H4 (cell line): Measurements from ENCODE around the gene ESRRG. TPM values are rescaled to one million over a fixed set of nuclear protein-coding genes. Genes with fewer than 3 reads are reported as not detected.

Source experiments
- DNase-seq: peaks from one replicate; pipeline ENCODE4 v3.0.0-alpha.2; 2015; ENCODE audit warnings: low spot score
- total RNA-seq: library from RNA; depleted of rRNA; stranded (reverse); fragments of >200 nt; shearing (Covaris generic); gene quantifications from 2 replicates; pipeline ENCODE4 v1.2.3, GENCODE V29; 2014

The ESRRG gene
- total RNA-seq, 1 experiment from 2014 or later, result 0.72 TPM

DNA sequence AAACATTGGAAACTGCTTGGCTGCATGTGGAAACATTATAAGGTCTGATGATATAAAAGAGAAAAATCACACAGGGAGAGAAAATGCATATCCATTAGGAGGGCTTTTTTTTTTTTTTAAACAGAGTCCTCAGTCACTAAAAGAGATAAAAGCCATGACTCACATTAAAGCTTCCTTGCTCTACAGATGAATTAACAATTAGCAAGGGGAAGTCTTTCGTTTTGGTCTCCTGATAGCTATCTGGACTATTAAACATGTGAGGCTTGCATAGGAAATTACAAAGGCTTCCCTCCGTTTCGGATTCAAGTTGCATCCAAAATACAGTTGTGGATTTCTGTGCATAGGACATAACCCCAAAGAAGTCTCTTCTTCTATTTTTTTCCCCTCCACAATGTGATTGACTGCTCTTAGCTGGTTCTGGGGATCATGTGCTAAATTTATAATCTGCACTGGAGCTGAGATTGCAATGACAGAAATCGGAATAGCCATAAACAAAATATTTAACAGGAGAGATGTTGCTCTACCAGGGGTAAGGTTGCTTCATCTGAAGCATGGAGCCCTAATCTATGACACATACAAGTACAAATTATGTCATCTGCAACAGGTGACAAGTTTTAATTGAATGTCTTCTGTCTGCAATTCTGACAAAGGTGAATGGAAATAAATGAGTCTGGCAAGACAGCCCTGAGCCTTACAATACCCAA is 146.8 kb downstream of the ESRRG start:
- no peak for DNase-seq

DNA sequence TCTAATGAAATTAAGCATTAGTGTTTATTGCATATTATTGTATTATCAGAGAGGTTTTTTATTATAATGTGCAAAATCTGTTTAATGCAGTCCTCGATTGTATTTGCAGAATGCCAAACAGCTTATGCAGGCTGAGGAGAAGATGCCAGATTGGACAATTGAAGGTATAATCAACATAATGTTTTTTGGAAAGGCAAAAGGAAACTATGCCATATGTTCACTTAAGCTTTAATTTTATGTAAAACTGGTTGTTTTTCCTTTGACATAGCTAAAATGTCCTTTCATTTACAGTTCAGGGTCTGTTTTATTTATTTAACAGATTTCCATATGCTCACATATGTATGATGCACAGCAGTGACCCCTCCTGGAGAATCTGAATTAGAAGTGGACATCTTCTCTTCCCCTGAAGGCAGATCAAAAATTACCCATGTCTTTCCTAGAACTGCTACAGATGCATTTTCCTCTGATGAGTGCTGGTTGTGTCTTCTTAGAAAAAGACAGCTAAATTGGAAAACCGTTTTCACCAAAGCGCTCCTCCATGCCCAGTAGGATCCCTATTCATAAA is 156.5 kb downstream of the ESRRG start:
- peak; percentile 24 for DNase-seq

DNA sequence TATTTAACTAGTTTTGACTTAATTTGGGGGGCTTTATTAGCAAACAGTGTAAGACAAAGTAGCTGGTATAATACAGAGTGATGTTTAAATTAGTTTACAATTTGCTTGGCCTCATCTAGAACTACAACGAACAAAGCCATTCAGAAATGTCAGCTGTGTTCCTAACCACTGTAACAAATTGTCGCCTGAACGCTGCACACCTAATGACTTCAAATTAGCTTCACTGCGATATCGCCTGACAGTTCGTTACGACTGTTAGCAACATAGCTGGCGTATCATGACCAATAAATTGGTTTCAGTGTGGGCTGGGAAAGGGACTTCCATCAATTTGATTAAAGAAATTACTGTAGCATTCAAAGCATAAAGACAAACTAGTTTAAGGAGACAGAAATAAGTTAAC is 160.1 kb downstream of the ESRRG start:
- DNase-seq, result no peak

DNA sequence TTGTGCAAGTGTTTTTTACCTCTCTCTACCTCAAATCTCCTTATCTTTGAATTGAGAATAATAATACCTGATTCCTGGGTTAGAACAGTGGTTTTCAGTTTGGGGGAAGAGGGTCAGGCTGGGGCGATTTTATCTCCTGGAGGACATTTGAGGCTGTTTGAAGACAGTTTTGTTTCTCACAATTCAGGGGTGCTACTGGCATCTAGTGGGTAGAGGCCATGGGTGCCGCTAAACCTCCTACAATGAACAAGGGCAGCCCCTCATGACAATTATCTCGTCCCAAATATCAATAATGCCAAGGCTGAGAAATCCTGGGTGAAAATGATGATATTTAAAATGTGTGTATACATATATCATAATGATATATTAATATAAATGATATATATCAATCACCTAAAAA is 160.8 kb downstream of the ESRRG start:
- peak; percentile 10 for DNase-seq

DNA sequence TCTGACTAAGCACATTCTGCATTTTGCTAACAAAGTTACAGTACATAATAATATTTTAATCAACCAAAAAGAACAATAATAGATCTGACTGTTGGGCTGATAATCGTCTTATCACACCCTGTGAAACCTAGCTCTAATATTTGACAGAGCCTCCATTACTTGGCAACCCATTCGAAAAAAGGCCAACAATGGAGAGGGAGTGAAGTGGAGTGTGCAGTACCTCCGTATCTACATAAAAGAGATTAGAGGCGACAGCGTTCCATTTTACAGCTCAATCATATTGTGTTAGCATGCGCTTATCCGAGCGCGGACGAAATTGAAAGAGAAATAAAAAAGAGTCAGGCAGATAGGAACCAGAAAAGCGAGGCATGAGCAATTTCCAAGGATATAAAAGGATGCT is 162.7 kb downstream of the ESRRG start:
- DNase-seq, result no peak

DNA sequence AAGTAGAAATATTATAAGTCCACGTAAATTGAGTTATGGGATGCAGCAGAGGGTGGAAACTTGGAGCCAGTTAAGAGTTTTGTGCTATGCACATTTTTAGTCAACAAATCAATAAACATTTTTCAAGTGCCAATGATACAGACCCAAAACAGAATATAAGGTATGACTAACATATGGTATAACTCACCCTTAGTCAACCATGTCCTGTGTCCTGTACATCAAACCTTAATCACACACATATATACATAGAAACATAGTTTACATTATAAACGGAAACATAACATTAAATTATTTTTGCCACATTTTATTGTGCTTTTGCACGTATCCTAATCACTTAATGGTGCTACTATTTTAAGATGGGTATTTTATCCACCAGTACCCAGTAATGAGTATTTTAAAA is 163.9 kb downstream of the ESRRG start:
- DNase-seq, result no peak

DNA sequence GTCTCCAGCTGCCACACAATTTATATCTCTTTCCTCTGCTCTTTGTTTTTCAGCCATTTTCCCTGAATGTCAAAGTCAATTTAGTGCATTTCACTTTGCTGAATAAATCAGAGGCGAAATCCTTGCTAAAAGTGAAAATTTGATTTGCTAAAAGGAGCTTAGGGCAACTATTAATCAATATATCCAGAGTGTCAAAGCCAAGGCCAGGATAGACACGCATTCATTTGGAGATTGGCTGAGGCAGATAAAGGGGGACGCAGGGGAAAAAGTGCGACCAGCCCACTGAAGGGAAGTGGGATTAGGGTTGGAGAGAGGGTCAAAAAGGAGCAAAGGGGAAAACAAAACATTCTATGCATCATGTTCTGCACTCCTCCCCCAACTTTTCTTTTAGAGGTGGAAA is 167.6 kb downstream of the ESRRG start:
- DNase-seq, result no peak

DNA sequence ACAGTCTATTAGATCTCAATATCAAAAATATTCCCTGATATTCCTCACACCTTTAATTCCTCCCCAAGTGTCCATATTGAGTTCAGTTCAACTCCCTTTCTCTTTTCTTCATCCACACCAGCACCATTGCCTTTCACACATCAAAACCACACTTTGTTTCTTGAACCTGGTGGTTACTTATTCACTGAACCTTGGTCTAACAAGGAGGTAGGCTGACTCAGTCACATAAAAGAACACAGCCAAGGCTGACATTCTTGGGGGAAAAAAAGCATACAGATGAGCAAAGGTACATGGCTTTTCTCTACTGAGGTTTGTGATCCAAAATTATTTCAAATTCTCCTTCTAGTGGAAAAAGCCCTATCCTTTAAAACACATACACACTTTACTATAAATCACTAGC is 168.3 kb downstream of the ESRRG start:
- no peak for DNase-seq

DNA sequence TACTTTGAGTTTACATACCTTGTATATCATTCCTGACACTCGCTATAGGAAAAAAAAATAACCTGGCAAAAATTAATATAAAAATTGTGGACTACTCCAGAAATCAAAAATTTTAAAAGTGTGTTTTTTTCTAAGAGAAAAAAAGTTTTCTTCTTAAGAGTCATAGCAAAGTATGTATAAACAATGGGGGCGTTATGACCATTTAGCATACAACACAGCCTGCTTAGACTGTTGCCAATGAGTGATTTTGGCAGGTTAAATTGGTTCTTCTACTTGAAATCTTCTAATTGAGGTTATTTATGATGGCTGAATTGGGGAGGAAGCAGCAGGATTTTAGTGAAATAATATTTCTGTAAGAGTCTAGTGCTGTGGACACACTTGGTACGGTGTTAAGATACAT is 169.5 kb downstream of the ESRRG start:
- no peak for DNase-seq

DNA sequence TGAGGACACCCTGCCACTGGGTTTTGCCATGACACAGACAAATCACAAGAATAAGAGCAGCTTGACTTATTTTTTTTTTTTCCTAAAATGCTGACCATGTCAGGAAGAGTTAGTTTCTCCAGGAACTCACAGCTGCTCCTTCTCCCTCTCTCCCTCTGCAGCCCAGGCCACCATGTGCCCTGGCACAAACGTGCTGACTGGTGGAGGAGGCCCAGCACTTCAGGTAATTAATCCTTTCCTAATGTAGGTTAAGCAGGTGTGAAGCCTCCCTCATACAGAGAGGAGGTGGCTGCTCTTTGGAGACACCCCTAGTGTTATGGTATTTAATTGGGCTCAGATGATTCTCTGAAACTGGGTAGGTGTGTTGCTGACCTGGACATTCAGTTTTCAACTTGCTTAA is 170.2 kb downstream of the ESRRG start:
- no peak for DNase-seq

DNA sequence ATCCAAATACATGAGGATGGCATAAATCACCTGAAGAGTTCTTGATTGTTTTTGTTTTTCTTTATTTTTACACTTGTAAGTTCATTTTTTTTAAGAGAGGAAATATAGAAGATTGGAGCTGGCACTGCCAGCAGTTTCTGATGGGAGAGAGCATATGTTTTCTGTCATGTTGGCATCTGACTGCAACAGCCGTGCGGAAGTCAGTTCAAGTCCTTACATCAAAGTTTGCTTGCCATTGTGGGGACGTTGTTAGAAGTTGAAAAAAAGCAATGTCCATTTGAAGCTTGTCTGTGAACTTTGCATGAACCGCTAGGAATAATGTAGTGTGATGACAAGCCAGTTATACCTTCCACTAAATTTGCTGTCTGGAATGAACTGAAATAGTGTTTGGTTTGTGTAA is 173.4 kb downstream of the ESRRG start:
- DNase-seq, result no peak

DNA sequence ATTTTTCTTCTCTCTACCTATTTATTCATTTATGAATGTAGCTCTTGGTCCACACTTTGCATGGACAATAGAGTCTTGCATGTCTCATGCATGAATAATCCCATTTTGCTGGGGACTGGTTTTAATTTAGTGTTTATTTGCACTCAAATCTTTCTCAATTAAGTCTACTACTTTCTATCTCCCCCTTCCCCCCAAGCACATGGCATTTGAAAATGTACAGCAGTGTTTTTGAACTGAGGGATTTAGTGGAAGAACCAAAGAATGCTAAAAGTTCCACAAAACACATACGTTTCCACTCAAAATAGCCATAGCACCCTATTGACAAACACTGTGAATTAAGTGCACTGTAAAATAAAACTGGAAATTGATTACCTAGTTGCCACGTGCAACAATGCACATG is 180.5 kb downstream of the ESRRG start:
- DNase-seq, result no peak

DNA sequence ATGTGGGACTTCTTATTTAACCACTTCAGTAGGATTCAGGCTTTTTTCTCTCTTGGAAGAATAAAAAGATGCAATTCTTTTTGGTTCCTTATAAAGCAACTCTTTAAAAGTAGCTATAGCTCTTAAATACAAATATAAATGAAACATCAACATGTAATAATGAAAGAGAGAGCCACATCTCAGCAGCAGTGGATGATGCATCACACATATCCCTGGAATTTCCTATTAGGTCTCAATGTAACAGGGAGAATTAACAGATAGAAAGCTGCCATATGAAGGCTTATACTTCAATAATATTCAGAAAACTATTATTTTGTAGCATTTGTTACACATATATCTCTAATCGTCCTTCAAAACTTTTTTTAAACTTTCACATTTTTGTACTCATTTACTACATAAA is 181.0 kb downstream of the ESRRG start:
- DNase-seq, result no peak

DNA sequence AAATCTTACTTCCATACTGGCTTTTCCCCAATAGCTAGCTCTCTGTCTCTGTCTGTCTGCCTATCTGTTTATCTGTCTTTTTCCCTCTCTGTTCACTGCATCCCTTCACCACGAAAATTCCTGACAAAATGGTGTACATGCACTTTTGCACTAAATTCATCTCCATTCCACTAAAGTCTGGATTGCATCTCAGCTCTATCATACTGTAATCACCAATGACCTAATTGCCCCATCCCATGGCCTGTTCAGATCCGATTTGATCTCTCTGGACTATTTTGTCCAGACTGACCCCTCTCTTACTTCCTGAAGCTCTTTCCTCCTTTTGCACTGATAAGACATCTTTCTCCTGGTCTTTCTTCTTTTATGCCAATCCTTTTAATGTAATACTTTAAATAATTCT is 187.5 kb downstream of the ESRRG start:
- no peak for DNase-seq

DNA sequence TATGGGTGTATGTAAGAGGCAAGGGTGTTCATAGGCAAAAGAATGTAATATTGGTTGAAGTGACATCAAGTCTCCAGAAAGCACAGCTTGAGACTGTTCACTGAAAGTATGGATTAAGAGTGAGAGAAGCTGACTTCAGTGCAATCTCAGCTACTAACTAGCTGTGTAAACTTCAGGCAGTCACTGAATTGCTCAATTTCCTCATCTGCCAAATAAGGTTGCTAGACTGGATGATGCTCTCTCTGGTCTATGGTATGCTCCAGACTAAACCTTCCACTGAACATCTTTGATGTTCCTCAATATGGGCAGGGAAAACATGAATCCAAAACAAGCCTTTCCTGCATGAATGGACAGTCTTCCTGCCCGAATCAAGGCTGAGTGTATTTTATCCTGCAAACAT is 188.2 kb downstream of the ESRRG start:
- DNase-seq, result no peak

DNA sequence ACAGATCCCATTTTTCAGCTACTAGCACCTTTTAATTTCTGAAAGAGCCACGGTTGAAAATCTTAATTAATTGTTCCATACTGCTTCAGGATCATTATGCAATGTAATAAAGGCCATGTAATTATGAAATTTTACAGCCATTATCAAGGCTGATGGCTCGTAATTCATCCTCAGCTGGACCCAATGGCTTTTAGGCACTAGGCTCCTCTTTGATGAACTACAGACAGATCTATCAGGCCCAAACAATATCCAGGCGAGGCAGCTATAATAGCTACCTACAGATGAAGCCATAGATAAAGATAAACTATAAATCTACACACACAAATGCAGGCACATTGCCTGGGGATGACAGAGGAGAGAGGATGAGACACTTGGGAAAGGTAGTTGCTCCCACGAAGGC is 189.5 kb downstream of the ESRRG start:
- no peak for DNase-seq

DNA sequence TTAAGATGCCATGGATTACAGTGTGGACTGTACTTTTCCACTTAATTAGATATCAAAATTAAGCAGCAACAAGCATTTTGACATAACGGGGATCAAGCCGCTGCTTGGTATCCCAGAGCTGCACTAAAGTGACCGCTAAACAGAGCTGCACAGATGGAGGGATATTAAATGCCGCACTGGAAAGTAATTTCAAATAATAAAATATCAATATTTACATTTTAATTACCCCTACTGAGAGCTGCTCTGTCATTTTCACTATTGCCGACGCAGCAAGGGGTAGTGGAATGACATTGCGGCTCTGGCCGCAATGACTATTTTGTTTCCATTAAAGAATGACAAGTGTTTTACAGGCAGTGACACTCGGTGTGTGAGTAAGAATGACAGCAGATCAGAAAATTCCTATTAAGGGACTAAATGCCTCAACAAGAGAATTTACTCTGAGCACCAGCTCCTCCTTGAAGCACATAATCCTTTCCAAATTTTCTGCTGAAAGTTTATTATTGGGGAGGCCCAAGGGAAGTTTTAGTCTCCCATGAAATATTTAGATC is 190.9 kb downstream of the ESRRG start:
- DNase-seq, result no peak

DNA sequence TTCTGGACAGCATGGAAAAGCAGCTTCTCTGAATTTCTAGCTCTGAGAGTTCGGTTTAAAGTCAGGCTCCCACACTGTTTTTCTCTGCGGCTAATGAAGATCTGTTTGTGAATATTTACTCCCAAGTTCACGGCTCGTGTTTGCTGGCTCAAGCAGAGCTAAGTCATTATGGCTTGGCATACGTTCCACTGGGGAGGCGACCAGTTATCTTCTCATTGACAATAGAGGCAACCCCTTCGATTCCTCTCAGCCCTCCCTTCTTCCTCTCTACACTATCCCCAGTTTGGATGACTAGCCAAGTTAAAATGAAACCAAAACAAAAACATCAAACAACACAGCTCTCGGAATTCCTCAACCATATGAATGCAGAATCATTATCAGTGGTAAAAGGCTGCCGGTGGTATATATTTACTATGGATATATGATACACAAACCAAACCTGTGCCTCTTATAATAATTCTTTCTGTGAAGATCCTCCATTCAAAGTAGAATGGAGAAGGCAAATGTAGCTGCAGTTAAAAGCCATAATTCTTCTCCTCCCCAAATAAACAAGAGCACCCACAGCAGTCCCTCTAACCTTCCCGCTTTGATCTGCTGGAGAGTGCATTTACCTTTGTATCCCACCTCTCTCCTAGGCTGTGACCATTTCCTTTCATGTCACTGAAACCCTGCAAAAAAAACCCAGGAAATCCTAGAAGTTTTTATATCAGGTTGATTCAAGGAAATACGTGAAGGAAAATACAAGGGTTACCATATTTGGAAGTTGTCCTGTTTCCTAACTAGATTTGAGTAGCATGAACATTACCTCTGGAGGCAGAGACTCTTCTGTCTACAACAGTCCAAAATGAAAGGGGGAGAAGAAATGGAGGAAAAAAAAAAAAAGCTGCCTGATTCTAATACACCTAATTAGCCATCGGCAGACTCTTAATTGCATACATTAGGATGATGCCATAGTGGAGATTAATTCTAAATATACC is 191.7 kb downstream of the ESRRG start:
- DNase-seq, result peak; percentile 39

DNA sequence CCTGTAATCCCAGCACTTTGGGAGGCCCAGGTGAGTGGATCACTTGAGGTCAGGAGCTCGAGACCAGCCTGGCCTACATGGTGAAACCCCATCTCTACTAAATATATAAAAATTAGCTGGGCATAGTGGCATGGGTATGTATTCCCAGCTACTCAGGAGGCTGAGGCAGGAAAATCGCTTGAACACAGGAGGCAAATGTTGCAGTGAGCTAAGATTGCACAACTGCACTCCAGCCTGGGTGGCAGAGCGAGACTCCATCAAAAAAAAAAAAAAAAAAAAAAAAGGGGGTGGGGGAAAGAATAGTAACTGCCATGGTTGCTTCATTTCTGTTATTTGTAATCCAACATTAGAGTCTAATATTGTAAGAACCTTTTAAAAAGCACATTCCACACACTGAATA is 193.4 kb downstream of the ESRRG start:
- DNase-seq, result peak; percentile 18

DNA sequence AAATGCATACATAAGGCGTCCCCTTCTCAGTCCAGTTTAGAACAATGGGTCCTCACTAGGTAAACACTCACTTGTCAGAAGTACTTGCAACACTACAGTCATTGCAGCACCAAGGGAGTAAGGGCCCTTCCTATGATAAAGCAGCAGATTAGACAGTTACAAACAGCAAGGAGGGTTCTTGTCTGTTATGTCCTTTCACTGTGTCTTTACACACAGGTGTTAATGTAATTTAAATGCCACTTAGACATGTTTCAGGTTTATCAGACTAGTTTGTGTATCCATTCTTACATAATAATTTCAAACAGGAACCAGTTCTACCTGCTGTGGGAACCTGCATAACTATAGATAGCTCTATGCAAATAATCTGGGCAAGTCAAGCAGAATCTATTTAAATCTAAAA is 194.4 kb downstream of the ESRRG start:
- no peak for DNase-seq

DNA sequence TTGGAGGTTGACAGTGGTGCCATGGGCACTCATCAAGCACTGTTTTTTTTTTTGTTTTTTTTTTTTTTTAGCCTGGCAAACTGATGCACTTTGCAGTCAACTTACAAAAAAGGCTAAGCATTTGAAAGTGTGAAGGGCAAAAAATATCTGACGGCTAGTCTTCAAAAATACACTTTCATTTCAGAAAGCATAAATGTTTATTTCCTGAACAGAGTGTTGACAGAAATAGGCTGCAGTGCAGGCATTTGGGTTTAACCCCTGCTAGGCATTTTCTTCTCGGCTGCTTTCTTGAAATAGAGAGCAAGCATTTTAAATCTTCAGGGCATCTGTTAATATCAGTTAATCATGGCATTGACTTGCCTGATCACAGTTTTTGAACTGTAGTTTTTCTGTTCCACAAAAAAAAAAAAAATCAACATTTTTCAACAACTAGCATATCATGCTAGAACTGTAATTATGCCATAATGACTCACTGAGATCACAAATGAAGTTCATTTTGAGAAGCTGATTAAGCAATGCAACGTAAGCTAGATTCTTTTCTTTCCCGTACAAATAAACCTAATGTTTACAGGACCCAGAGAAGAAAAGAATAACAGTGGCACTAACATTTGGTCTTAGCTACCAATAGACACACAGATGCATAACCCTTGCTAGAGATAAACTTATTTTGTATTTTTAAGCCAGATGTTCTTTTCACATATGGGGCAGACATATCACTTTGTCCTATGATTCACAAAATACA is 199.6 kb downstream of the ESRRG start:
- peak; percentile 65 for DNase-seq

DNA sequence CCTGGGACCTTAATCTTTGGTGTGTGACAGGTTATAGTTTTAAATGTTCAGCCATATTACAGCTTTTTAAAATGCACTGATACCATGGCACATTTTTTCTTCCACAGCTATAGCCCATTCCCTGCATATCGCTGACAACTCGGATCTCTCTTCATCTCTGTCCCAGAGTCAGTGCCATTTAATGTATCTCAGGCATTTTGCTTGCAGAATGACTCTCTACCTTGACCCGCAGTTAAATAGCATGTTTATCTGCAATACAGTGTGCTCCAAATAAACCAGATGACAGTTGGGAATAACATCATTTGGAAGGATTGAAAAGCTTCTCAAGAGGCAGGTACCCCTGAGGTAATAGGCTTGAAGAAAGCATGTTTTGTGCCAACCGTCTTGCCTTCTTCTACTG is 200.2 kb downstream of the ESRRG start:
- no peak for DNase-seq
